OCI-LY3 (cell line): ENCODE data around the gene NEK10.
A peak's percentile ranks its signal among the peaks of the same experiment; 100 is the strongest.

Source experiments
- H2AFZ ChIP-seq: fragments of 200-600, 300-600 bp; shearing (Covaris generic); 2 replicates; pipeline ENCODE4 v1.6.0; 2014; ENCODE audit warnings: antibody characterized with exemption, low read depth, low read length
- H3K27ac ChIP-seq: fragments of 200-600, 300-600 bp; sonication (generic); 2 replicates; pipeline ENCODE4 v1.5.1; 2014; ENCODE audit warnings: mild to moderate bottlenecking, low read length, moderate library complexity, mixed read lengths
- H3K27me3 ChIP-seq: fragments of 200-600, 300-600 bp; sonication (generic); 2 replicates; pipeline ENCODE4 v1.6.1; 2014; ENCODE audit warnings: low read depth, low read length, mixed read lengths
- H3K36me3 ChIP-seq: fragments of 200-600, 300-600 bp; sonication (generic); replicated peaks from 2 replicates; pipeline ENCODE3; 2014; ENCODE audit warnings: low read depth, low read length, mixed read lengths
- H3K4me1 ChIP-seq: fragments of 300-600, 200-600 bp; sonication (generic); 2 replicates; pipeline ENCODE4 v1.6.1; 2014; ENCODE audit warnings: low read length, mixed read lengths
- H3K4me2 ChIP-seq: fragments of 200-600, 300-600 bp; sonication (generic); 2 replicates; pipeline ENCODE4 v1.6.1; 2014; ENCODE audit warnings: low read length, mixed read lengths
- H3K4me3 ChIP-seq: fragments of 300-600, 200-600 bp; sonication (generic); 2 replicates; pipeline ENCODE4 v1.5.1; 2014; ENCODE audit warnings: antibody characterized with exemption, mild to moderate bottlenecking, low read length, moderate library complexity
- H3K79me2 ChIP-seq: fragments of 300-600, 200-600 bp; shearing (Covaris generic); 2 replicates; pipeline ENCODE4 v1.6.1; 2014; ENCODE audit warnings: mild to moderate bottlenecking, low read length, mixed read lengths
- H3K9ac ChIP-seq: fragments of 300-600, 200-600 bp; shearing (Covaris generic); 2 replicates; pipeline ENCODE4 v1.6.0; 2014; ENCODE audit warnings: mild to moderate bottlenecking, low read length, moderate library complexity
- H3K9me3 ChIP-seq: fragments of 200-600, 300-600 bp; shearing (Covaris generic); 2 replicates; pipeline ENCODE4 v1.6.1; 2014; ENCODE audit warnings: low read length, mixed read lengths; ENCODE audit not compliant: insufficient read depth
- H4K20me1 ChIP-seq: fragments of 200-600, 300-600 bp; sonication (generic); 2 replicates; pipeline ENCODE4 v1.6.1; 2016; ENCODE audit warnings: low read length, mixed read lengths; ENCODE audit not compliant: insufficient read depth
- EZH2phosphoT487 ChIP-seq: fragments of 200-600 bp; shearing (Covaris generic); IDR thresholded peaks from 2 replicates; pipeline ENCODE4 v1.6.1; 2018; ENCODE audit warnings: antibody characterized with exemption, mixed run types, low read depth
- TF ChIP-seq, protein P1 (sequence below): fragments of 200-600, 300-600 bp; sonication (generic); IDR thresholded peaks from 2 replicates; pipeline ENCODE4 v1.5.1; 2014; ENCODE audit warnings: antibody characterized with exemption, low read length, low read depth

Gene NEK10

DNA sequence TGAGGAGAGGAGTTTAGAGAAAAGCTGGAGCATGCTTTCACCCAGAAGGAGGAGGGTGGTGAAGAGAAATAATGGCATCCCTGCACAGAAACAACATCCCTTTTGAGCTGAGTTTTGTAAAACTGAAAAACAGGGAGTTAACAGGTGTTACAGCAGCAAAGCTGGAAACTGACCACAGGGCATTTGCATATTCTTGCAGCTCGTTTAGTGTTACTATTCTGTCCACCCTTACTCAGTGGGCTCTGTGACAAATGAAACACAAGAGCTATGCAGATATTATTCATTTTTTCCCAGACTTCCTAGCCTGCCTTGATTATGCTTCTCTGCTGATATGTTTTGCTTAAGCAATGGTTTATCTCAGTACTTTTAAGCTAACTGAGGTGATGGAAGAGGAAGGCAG, 272.0 kb downstream of the NEK10 start:
- Histone ChIP-seq H3K27ac (no peak overlapping the region), H3K27me3 (no peaks in the 10 kb centered on the region), H3K4me2 (no peak overlapping the region), H3K9me3 (no peaks in the 10 kb centered on the region), H3K4me3 (no peak overlapping the region), H2AFZ (no peak overlapping the region), H3K79me2 (no peaks in the 10 kb centered on the region), H3K9ac (no peak overlapping the region), H3K36me3 (no peaks in the 10 kb centered on the region), H4K20me1 (no peaks in the 10 kb centered on the region), H3K4me1 (peaks cover 9% of the 10 kb centered on the region)
- no peak for TF ChIP-seq EZH2phosphoT487
- TF ChIP-seq, protein P1, sequence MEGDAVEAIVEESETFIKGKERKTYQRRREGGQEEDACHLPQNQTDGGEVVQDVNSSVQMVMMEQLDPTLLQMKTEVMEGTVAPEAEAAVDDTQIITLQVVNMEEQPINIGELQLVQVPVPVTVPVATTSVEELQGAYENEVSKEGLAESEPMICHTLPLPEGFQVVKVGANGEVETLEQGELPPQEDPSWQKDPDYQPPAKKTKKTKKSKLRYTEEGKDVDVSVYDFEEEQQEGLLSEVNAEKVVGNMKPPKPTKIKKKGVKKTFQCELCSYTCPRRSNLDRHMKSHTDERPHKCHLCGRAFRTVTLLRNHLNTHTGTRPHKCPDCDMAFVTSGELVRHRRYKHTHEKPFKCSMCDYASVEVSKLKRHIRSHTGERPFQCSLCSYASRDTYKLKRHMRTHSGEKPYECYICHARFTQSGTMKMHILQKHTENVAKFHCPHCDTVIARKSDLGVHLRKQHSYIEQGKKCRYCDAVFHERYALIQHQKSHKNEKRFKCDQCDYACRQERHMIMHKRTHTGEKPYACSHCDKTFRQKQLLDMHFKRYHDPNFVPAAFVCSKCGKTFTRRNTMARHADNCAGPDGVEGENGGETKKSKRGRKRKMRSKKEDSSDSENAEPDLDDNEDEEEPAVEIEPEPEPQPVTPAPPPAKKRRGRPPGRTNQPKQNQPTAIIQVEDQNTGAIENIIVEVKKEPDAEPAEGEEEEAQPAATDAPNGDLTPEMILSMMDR: no peak

DNA sequence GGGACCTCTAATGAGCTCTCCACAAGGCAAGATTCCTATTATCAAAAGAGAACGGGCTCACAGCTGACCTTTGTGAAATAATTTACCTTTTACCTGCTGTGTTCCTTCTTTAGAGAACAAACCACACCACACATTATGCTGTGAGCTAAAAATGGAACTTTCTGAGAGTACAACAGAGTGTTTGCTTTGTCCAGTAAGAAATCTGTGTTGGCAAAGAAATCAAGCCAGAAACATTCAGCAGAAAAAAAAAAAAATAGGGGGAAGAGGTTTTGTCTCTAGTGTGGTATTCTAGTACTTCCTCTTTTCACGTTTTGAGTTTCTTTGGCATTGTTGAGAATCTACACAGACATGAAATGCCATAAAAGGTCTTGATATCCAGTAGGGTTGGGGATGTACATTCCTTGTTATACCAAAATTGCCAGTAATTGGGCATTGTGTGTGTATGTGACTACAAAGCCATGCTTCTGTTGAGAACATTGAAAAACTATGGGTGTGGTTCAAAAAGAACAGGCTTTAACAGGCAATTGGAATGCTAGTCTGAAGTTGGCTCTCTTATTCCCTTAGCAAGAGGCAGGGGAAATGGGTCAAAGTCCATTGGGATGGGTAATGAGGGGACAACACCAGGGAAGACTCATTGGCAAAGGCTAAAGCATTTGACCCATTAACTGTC, 273.5 kb downstream of the NEK10 start:
- H3K4me1 ChIP-seq: peaks cover 9% of the 10 kb centered on the region
- H3K27me3 ChIP-seq: no peaks in the 10 kb centered on the region
- TF ChIP-seq, protein P1: no peak
- TF ChIP-seq EZH2phosphoT487: no peak
- no peak overlapping the region for H3K27ac ChIP-seq
- peak overlapping the region; percentile 24 for H3K4me2 ChIP-seq
- H3K9me3 ChIP-seq: no peaks in the 10 kb centered on the region
- no peak overlapping the region for H3K9ac ChIP-seq
- no peaks in the 10 kb centered on the region for H3K36me3 ChIP-seq
- no peak overlapping the region for H3K4me3 ChIP-seq
- no peaks in the 10 kb centered on the region for H4K20me1 ChIP-seq
- H2AFZ ChIP-seq: no peak overlapping the region
- H3K79me2 ChIP-seq: no peaks in the 10 kb centered on the region

DNA sequence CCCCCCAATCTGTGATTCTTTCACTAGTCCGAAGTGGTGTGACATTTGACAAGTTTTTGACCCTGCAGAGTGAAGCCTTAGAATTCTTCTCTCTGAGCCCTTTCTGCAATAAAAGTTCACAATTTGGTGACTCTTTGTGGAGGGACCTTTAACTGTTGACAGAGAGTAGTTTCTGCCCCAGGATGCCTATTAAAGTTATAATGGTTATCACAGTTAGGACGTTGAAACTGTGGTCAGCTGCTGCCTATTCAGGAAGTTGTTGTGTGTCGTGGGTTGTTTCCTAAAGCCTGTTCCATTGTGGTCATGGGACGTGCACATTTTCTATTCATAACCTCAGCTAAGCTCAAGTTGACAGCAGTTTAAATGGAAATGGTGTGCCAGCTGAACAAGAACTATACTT, 274.5 kb downstream of the NEK10 start:
- Histone ChIP-seq H3K27me3 (no peaks in the 10 kb centered on the region), H3K27ac (no peak overlapping the region), H3K9me3 (no peaks in the 10 kb centered on the region), H3K4me1 (peaks cover 9% of the 10 kb centered on the region), H4K20me1 (no peaks in the 10 kb centered on the region), H3K36me3 (no peaks in the 10 kb centered on the region), H3K4me3 (no peak overlapping the region), H3K9ac (no peak overlapping the region), H2AFZ (no peak overlapping the region), H3K79me2 (no peaks in the 10 kb centered on the region), H3K4me2 (no peak overlapping the region)
- TF ChIP-seq, protein P1: no peak
- no peak for TF ChIP-seq EZH2phosphoT487

DNA sequence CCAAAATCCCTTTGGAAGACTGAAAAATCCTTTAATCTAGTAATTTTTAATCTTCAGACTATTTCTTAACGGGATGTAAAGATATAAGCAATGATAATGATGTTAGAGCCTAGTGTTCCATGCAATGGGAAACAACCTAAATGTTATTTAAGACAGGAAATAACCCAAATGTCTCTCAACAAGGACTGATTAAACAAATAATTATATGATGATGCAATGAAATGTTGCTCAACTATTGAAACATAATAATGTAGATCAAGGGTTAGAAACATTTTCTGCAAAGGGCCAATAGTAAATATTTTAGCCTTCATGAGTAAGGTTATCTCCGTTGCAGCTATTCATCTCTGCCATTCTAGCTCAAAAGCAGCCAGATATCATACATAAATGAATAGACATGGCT, 275.4 kb downstream of the NEK10 start:
- no peaks in the 10 kb centered on the region for H3K79me2 ChIP-seq
- H3K27me3 ChIP-seq: no peaks in the 10 kb centered on the region
- no peaks in the 10 kb centered on the region for H4K20me1 ChIP-seq
- H3K9ac ChIP-seq: no peak overlapping the region
- peaks cover 9% of the 10 kb centered on the region for H3K4me1 ChIP-seq
- no peaks in the 10 kb centered on the region for H3K9me3 ChIP-seq
- no peak overlapping the region for H3K4me3 ChIP-seq
- H3K4me2 ChIP-seq: no peak overlapping the region
- TF ChIP-seq, protein P1: no peak
- TF ChIP-seq EZH2phosphoT487: no peak
- H3K27ac ChIP-seq: no peak overlapping the region
- H2AFZ ChIP-seq: no peak overlapping the region
- no peaks in the 10 kb centered on the region for H3K36me3 ChIP-seq
